BE2C (cell line): Measurements from ENCODE around the gene CES4A.
A peak's percentile ranks its signal among the peaks of the same experiment; 100 is the strongest.

Experiments used
- DNase-seq: peaks from one replicate; pipeline ENCODE4 v3.0.0-alpha.2; 2020
- H3K27me3 ChIP-seq: fragments of 250-450 bp; sonication (Bioruptor Pico); 2 replicates; pipeline ENCODE4 v1.5.1; 2020; ENCODE audit warnings: mild to moderate bottlenecking
- H3K36me3 ChIP-seq: fragments of 250-450 bp; sonication (Bioruptor Pico); 2 replicates; pipeline ENCODE4 v1.5.1; 2020; ENCODE audit warnings: mild to moderate bottlenecking
- H3K4me1 ChIP-seq: fragments of 250-450 bp; sonication (Bioruptor Pico); 2 replicates; pipeline ENCODE4 v1.5.1; 2020
- H3K4me3 ChIP-seq: 2 replicates; pipeline ENCODE4 v1.5.1; 2011; ENCODE audit warnings: low read depth, low read length
- H3K9me3 ChIP-seq: fragments of 250-450 bp; sonication (Bioruptor Pico); 2 replicates; pipeline ENCODE4 v1.5.1; 2020
- CTCF ChIP-seq: IDR thresholded peaks from 2 replicates; pipeline ENCODE4 v1.5.1; 2012; ENCODE audit warnings: mild to moderate bottlenecking, low read depth, low read length

The CES4A gene

GRCh38 chr16:67027046-67027445, 38.7 kb downstream of the CES4A start:
- Histone ChIP-seq H3K27me3 (no peaks in the 10 kb centered on the region), H3K36me3 (peaks cover 10% of the 10 kb centered on the region), H3K4me1 (peaks cover 7% of the 10 kb centered on the region), H3K9me3 (no peaks in the 10 kb centered on the region), H3K4me3 (no peak overlapping the region)
- no peak for DNase-seq
- no peak for TF ChIP-seq CTCF

- no peak for DNase-seq
- TF ChIP-seq CTCF: no peak
- peaks cover 4% of the 10 kb centered on the region for H3K4me1 ChIP-seq
- H3K4me3 ChIP-seq: peak overlapping the region; percentile 76
- no peaks in the 10 kb centered on the region for H3K9me3 ChIP-seq
- H3K36me3 ChIP-seq: peaks cover 22% of the 10 kb centered on the region
- no peaks in the 10 kb centered on the region for H3K27me3 ChIP-seq
These were observed 39.8 kb downstream of the CES4A start for GRCh38 chr16:67028167-67028695.

- Histone ChIP-seq H3K27me3 (no peaks in the 10 kb centered on the region), H3K4me3 (peak within 1 kb of the TSS; percentile 87), H3K36me3 (peaks cover 23% of the 10 kb centered on the region), H3K4me1 (peaks cover 4% of the 10 kb centered on the region), H3K9me3 (no peaks in the 10 kb centered on the region)
- peak; percentile 96 for DNase-seq
- peak; percentile 20; the same call in 1 of the 2 replicates for TF ChIP-seq CTCF
These were observed 40.4 kb downstream of the CES4A start, which contains the start of gene CBFB for GRCh38 chr16:67028696-67029253. TSS of gene CBFB (plus strand) at chr16:67029149. CDS start at chr16:67029408, 259 bp downstream.

- peak; percentile 48 for DNase-seq
- no peaks in the 10 kb centered on the region for H3K27me3 ChIP-seq
- H3K4me3 ChIP-seq: peak overlapping the region; percentile 87
- TF ChIP-seq CTCF: no peak
- H3K36me3 ChIP-seq: peaks cover 26% of the 10 kb centered on the region
- H3K9me3 ChIP-seq: no peaks in the 10 kb centered on the region
- H3K4me1 ChIP-seq: peaks cover 2% of the 10 kb centered on the region
These were observed 41.1 kb downstream of the CES4A start for GRCh38 chr16:67029254-67030096.

- H3K4me1 ChIP-seq: peaks cover 3% of the 10 kb centered on the region
- no peaks in the 10 kb centered on the region for H3K9me3 ChIP-seq
- peak overlapping the region; percentile 87 for H3K4me3 ChIP-seq
- peaks cover 31% of the 10 kb centered on the region for H3K36me3 ChIP-seq
- TF ChIP-seq CTCF: no peak
- H3K27me3 ChIP-seq: no peaks in the 10 kb centered on the region
- DNase-seq: no peak
These were observed 42.0 kb downstream of the CES4A start for GRCh38 chr16:67030221-67030962.
